Activated CD8-positive, alpha-beta T cell treated with anti-CD3 and anti-CD28 coated beads for 36 hours (primary cell): ENCODE measurements around the gene DDX51. TPM values are rescaled to one million over a fixed set of nuclear protein-coding genes. Genes with fewer than 3 reads are reported as not detected.
A peak's percentile ranks its signal among the peaks of the same experiment; 100 is the strongest.

Experiments
- ATAC-seq: fragments of 200-7000 bp; cut with Tn5 transposase; one replicate; pipeline ENCODE4 v1.10.0; 2021; ENCODE audit warnings: mild to moderate bottlenecking, moderate library complexity
- CTCF ChIA-PET: fragments of 350-600 bp; sonication (Branson Sonifier 250); formaldehyde crosslinking; loops from one replicate; lab custom pipeline; 2021; ENCODE audit warnings: antibody characterized with exemption; lab: Charles Lee
- POLR2A ChIA-PET: fragments of 350-600 bp; sonication (Branson Sonifier 250); formaldehyde crosslinking; loops from one replicate; lab custom pipeline; 2021; ENCODE audit warnings: antibody characterized with exemption; lab: Charles Lee
- DNase-seq: peaks from one replicate; pipeline ENCODE4 v3.0.0-alpha.2; 2020
- H3K27ac Mint-ChIP-seq: one replicate; pipeline ENCODE4 v1.8.0; 2021; ENCODE audit warnings: mild to moderate bottlenecking, mixed read lengths
- H3K27me3 Mint-ChIP-seq: one replicate; pipeline ENCODE4 v1.8.0; 2021; ENCODE audit warnings: mixed read lengths
- H3K36me3 Mint-ChIP-seq: one replicate; pipeline ENCODE4 v1.8.0; 2021; ENCODE audit warnings: low read depth, mixed read lengths
- H3K4me1 Mint-ChIP-seq: one replicate; pipeline ENCODE4 v1.8.0; 2021; ENCODE audit warnings: low read depth, mixed read lengths
- H3K4me3 Mint-ChIP-seq: one replicate; pipeline ENCODE4 v1.8.0; 2021; ENCODE audit warnings: mild to moderate bottlenecking, moderate library complexity, mixed read lengths
- H3K9me3 Mint-ChIP-seq: one replicate; pipeline ENCODE4 v1.8.0; 2021; ENCODE audit warnings: mixed read lengths
- intact Hi-C: fragments of 100-400 bp; cut with micrococcal nuclease; formaldehyde crosslinking; loops from one replicate; pipeline ENCODE4 v1.10.0; 2022
- total RNA-seq, 2 experiments: library from RNA; stranded (reverse); gene quantifications; one replicate each; pipeline ENCODE4 v1.2.3, GENCODE V29; 2021
- TF ChIP-seq, protein P1 (sequence below): fragments of 200-600 bp; IDR thresholded peaks from one replicate; pipeline ENCODE4 v1.8.0; 2022; ENCODE audit warnings: antibody characterized with exemption, mild to moderate bottlenecking

Gene DDX51
- total RNA-seq, 2 experiments from 2014 or later = 24.1 to 25.5 TPM

DNA sequence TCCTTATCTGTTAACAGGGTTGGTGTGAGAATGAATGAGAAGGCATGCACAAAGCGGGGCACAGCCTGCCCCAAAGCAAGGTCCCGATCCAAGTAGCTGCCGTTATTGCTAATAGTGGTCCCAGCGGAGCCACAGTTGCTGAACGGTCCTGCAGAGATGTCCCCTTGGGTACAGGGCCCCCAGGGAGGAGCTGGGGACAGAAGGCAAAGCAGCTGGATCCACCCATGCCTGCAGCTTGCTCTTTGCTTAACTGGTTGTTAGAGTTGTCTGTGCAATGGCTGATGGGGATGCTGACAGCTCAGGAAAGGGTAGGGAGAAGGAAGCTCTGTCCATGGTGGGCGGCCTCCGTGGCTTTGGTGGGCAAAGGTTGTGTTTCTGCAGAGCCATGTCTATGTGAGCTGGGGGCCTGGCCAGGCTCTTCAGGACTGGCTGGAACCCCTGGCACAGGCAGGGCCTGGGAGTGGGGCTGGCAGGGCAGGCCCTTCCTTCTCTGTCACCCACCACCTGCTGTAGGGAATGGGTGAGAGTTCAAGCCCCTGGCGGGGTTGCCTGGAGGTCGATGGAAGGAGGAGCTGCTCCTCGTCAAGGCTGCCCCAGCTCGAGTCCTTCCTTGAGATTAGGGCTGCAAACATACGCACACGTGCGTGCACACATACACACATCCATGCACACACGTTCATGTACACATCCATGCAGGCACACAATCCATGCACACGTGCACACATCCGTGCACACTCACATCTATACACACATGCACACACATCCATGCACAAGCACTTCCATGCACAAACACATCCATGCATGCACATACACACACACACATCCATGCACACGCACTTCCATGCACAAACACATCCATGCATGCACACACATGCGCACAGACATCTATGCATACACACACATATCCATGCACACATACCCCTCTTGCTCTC lies 35.6 kb upstream of the DDX51 start:
- DNase-seq = no peak
- TF ChIP-seq, protein P1, sequence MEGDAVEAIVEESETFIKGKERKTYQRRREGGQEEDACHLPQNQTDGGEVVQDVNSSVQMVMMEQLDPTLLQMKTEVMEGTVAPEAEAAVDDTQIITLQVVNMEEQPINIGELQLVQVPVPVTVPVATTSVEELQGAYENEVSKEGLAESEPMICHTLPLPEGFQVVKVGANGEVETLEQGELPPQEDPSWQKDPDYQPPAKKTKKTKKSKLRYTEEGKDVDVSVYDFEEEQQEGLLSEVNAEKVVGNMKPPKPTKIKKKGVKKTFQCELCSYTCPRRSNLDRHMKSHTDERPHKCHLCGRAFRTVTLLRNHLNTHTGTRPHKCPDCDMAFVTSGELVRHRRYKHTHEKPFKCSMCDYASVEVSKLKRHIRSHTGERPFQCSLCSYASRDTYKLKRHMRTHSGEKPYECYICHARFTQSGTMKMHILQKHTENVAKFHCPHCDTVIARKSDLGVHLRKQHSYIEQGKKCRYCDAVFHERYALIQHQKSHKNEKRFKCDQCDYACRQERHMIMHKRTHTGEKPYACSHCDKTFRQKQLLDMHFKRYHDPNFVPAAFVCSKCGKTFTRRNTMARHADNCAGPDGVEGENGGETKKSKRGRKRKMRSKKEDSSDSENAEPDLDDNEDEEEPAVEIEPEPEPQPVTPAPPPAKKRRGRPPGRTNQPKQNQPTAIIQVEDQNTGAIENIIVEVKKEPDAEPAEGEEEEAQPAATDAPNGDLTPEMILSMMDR = no peak
- Mint-ChIP-seq H3K27me3 (peaks cover 1% of the 10 kb centered on the region), H3K4me3 (no peak overlapping the region), H3K4me1 (peaks cover 12% of the 10 kb centered on the region), H3K9me3 (no peaks in the 10 kb centered on the region), H3K27ac (no peak overlapping the region), H3K36me3 (no peaks in the 10 kb centered on the region)
- ChIA-PET POLR2A (no interaction called here), CTCF (no interaction called here)
- no peak for ATAC-seq
- intact Hi-C loops = no loop called here

DNA sequence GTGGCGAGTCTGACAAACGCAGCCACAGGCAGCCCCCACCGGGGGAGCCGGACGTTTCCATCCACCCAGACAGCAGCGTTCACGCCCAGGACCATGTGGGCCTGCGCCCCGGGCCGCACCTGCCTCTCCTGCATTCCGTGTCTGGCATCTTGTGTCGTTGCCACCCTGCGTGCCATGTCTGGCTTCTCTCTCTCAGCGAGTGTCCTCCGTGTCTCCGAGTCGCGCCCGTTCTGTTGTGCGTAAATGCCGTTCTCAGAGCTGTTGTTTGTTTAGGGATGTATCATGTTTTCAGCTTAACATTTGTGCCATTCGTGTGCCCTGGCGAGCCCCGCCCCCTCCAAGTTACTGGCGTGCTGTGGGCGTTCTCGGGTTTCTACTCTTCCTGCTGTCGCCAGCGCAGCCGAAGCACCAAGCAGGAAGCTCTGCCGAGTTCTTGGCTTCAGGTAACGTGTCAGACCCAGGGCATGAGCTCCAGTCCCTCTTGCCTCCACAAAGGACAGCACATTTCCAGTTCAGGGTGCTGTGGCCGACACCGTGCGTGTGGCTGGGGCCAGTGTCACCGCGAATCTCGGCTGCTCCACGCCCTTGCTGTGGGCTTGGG lies 34.8 kb upstream of the DDX51 start:
- ATAC-seq (peak; percentile 55), DNase-seq (peak; percentile 60)
- intact Hi-C loops = no loop called here
- Mint-ChIP-seq H3K36me3 (no peaks in the 10 kb centered on the region), H3K27me3 (peaks cover 4% of the 10 kb centered on the region), H3K27ac (peak overlapping the region; percentile 36), H3K9me3 (no peaks in the 10 kb centered on the region), H3K4me3 (no peak overlapping the region), H3K4me1 (peaks cover 16% of the 10 kb centered on the region)
- POLR2A ChIA-PET = no interaction called here
- TF ChIP-seq, protein P1 = no peak
- CTCF ChIA-PET = no interaction called here

DNA sequence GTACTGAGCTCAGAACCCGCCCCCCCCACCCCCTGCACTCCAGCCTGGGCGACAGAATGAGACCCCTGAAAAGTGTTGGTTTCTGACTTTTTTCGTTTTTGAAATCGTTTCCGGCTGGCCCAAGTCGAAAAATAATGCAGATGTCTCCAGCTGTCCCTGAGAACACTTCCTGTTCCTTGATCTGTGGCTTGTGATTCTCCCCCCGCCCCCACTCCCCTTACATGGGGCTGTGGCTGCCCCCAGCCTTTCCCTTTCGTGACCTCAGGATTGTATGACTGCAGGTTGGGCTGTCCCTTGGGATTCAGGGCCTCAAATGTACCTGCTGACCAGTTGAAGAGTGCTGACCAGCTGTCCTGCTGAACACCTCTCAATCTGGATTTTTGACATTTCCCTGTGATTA lies 34.2 kb upstream of the DDX51 start:
- peaks cover 4% of the 10 kb centered on the region for H3K27me3 Mint-ChIP-seq
- CTCF ChIA-PET = no interaction called here
- no peaks in the 10 kb centered on the region for H3K36me3 Mint-ChIP-seq
- ATAC-seq (peak; percentile 55), DNase-seq (peak; percentile 46)
- intact Hi-C loops = no loop called here
- H3K9me3 Mint-ChIP-seq = no peaks in the 10 kb centered on the region
- POLR2A ChIA-PET = no interaction called here
- peaks cover 18% of the 10 kb centered on the region for H3K4me1 Mint-ChIP-seq
- H3K27ac Mint-ChIP-seq = no peak overlapping the region
- H3K4me3 Mint-ChIP-seq = no peak overlapping the region
- TF ChIP-seq, protein P1 = no peak

DNA sequence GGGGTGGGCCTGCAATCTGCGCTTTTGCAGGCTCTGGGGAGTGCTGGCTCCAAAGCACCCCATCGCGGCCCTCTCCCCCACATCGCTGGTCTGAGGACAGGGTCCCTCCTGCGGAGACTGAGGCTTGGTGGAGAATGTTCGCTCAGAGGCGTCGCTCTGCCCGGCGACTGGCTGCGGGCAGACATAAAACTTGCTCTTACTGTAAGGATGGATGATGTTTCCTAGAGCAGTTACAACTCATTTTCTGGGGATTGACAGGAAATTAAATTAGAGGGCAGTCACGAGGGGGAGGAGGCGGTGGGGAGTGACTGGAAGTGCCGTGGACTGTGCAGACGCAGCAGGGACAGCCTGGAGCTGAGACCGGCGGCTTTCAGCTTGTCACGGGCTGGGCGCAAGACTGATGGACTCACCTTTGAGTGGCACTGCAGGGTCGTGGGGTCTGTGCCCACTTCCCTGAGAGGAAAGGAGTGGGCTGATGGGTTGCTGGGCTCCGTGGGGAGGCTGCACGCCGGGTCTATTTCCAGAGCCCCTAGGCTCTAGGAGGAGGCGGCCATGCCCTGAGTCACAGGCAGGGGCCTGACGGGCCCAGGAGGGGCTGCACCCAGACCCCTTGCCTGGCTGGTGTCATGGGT lies 32.9 kb upstream of the DDX51 start:
- intact Hi-C loops = no loop called here

More for the DNA sequence above, 32.9 kb upstream of the DDX51 start:
- no peak for DNase-seq
- Mint-ChIP-seq H3K36me3 (no peaks in the 10 kb centered on the region), H3K27ac (no peak overlapping the region), H3K4me1 (peaks cover 23% of the 10 kb centered on the region), H3K4me3 (no peak overlapping the region), H3K9me3 (no peaks in the 10 kb centered on the region), H3K27me3 (peaks cover 11% of the 10 kb centered on the region)
- CTCF ChIA-PET = interaction anchor here (1.4 kb wide), 1 partner anchor 9 kb away, joined by 5 read pairs; no protein-coding TSS in a partner anchor
- POLR2A ChIA-PET = no interaction called here
- no peak for ATAC-seq
- TF ChIP-seq, protein P1 = no peak
